HepG2 (cell line): Measurements from ENCODE around the gene SIRPB2. TPM values are rescaled to one million over a fixed set of nuclear protein-coding genes. Genes with fewer than 3 reads are reported as not detected.

Experiments
- RELA ChIP-seq: sonication (generic); formaldehyde crosslinking; IDR thresholded peaks from 2 replicates; pipeline ENCODE4 v1.4.0; 2020; ENCODE audit warnings: missing genetic modification reagents
- ZNF318 ChIP-seq: sonication (generic); formaldehyde crosslinking; IDR thresholded peaks from 2 replicates; pipeline ENCODE4 v1.4.0; 2020; ENCODE audit warnings: mild to moderate bottlenecking, missing genetic modification reagents
- ZSCAN20 ChIP-seq: sonication (generic); formaldehyde crosslinking; IDR thresholded peaks from 2 replicates; pipeline ENCODE4 v1.4.0; 2020; ENCODE audit warnings: missing genetic modification reagents, mild to moderate bottlenecking, borderline replicate concordance
- polyA plus RNA-seq, 8 experiments: library from polyadenylated mRNA; depleted of rRNA in 3 of 8; stranded (reverse) in 7 of 8; unstranded in 1 of 8; fragments of >200 nt; fragmentation: Illumina TruSeq in 4 of 8; extraction: Trizol in 4 of 8; gene quantifications; 2 replicates each; pipeline versions ENCODE4 v1.2.1 to v1.2.3, GENCODE V29; 2011 to 2016; ENCODE audit warnings: low read depth in 4 of 8, missing spikeins in 1 of 8, mixed read lengths in 1 of 8; ENCODE audit not compliant: insufficient read depth in 1 of 8
- total RNA-seq, 5 experiments: library from RNA; depleted of rRNA; stranded (reverse); fragments of >200 nt; fragmentation: Illumina TruSeq; extraction: Trizol; gene quantifications; 2 replicates each; pipeline ENCODE4 v1.2.3, GENCODE V29; 2016; ENCODE audit warnings: low read depth in 1 of 5
- TF ChIP-seq, protein P1 (sequence below): sonication (generic); formaldehyde crosslinking; IDR thresholded peaks from 2 replicates; pipeline ENCODE4 v1.4.0; 2020; ENCODE audit warnings: missing genetic modification reagents, borderline replicate concordance
- TF ChIP-seq, protein P2 (sequence below): sonication (generic); formaldehyde crosslinking; IDR thresholded peaks from 2 replicates; pipeline ENCODE4 v1.4.0; 2020; ENCODE audit warnings: missing genetic modification reagents

Gene SIRPB2
- total and polyA plus RNA-seq, 2 of the 13 experiments (the other 11 are each of a cell fraction or from before 2014, with no cell fraction given) = not detected

DNA sequence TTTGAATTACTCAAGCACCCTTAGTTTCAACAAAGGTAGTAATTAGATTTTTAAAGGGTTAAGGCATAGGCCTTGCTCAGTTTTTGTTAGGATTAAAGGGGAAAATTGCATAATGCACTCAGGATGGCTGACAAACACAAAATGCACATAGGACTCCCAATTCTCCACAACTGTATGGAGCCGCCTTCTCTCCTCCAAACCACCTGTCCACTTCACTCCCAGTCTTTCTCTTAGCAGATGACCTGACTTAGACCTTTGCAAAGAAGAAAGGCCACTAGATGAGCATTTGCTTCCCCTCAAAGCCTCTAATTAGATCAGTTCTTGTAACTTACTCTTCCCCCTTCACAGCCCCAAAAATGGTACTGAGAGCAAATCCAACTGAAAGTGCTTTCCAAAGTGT is 44.7 kb downstream of the SIRPB2 start (continued):
- TF ChIP-seq, protein P1, sequence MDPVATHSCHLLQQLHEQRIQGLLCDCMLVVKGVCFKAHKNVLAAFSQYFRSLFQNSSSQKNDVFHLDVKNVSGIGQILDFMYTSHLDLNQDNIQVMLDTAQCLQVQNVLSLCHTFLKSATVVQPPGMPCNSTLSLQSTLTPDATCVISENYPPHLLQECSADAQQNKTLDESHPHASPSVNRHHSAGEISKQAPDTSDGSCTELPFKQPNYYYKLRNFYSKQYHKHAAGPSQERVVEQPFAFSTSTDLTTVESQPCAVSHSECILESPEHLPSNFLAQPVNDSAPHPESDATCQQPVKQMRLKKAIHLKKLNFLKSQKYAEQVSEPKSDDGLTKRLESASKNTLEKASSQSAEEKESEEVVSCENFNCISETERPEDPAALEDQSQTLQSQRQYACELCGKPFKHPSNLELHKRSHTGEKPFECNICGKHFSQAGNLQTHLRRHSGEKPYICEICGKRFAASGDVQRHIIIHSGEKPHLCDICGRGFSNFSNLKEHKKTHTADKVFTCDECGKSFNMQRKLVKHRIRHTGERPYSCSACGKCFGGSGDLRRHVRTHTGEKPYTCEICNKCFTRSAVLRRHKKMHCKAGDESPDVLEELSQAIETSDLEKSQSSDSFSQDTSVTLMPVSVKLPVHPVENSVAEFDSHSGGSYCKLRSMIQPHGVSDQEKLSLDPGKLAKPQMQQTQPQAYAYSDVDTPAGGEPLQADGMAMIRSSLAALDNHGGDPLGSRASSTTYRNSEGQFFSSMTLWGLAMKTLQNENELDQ = no peak
- TF ChIP-seq ZSCAN20 (CRISPR knock-in tag) (no peak), ZNF318 (CRISPR knock-in tag) (no peak), RELA (CRISPR knock-in tag) (no peak)
- TF ChIP-seq, protein P2, sequence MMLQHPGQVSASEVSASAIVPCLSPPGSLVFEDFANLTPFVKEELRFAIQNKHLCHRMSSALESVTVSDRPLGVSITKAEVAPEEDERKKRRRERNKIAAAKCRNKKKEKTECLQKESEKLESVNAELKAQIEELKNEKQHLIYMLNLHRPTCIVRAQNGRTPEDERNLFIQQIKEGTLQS (CRISPR knock-in tag) = no peak
